ENCODE measurements around the gene TMEM138.

The TMEM138 gene

GRCh38 chr11:61361741-61362541 is at the start of gene TMEM138, which contains the start of gene CYB561A3:
TSS of gene TMEM138 (plus strand) at chr11:61362374. CDS start at chr11:61364391, 2,017 bp downstream.
TSS of gene CYB561A3 (minus strand) at chr11:61361882. CDS start at chr11:61356713, 5,169 bp downstream.
- peak; percentile 98 for DNase-seq

- no peak for DNase-seq
These were observed 46.9 kb upstream of the TMEM138 start for GRCh38 chr11:61315260-61315659.

GRCh38 chr11:61325649-61326414 is 36.3 kb upstream of the TMEM138 start:
- DNase-seq: no peak

- DNase-seq: no peak
These were observed 34.5 kb upstream of the TMEM138 start for GRCh38 chr11:61327669-61328071.

- DNase-seq: no peak
These were observed 33.8 kb upstream of the TMEM138 start for GRCh38 chr11:61328351-61328750.

- DNase-seq: no peak
These were observed 32.3 kb upstream of the TMEM138 start for GRCh38 chr11:61329871-61330270.

GRCh38 chr11:61331651-61332050 is 30.5 kb upstream of the TMEM138 start:
- DNase-seq: no peak

GRCh38 chr11:61332281-61332796 is 29.8 kb upstream of the TMEM138 start:
- DNase-seq: peak; percentile 31

GRCh38 chr11:61332797-61333549 is 29.2 kb upstream of the TMEM138 start, which contains the start of the genes DDB1 and TKFC:
TSS of gene DDB1 (minus strand) at chr11:61333105. CDS start at chr11:61332968, 137 bp downstream.
TSS of gene TKFC (plus strand) at chr11:61333228. CDS start at chr11:61334729, 1,501 bp downstream.
- peak; percentile 99 for DNase-seq

- no peak for DNase-seq
These were observed 28.4 kb upstream of the TMEM138 start for GRCh38 chr11:61333550-61334433.

- no peak for DNase-seq
These were observed 27.5 kb upstream of the TMEM138 start for GRCh38 chr11:61334434-61335354.

- no peak for DNase-seq
These were observed 26.8 kb upstream of the TMEM138 start for GRCh38 chr11:61335355-61335710.

GRCh38 chr11:61336171-61336935 is 25.8 kb upstream of the TMEM138 start:
- peak; percentile 90 for DNase-seq

GRCh38 chr11:61337706-61338470 is 24.3 kb upstream of the TMEM138 start:
- no peak for DNase-seq

- DNase-seq: no peak
These were observed 23.2 kb upstream of the TMEM138 start for GRCh38 chr11:61338783-61339489.

- DNase-seq: no peak
These were observed 22.7 kb upstream of the TMEM138 start for GRCh38 chr11:61339490-61339878.

GRCh38 chr11:61340979-61341378 is 21.2 kb upstream of the TMEM138 start:
- DNase-seq: no peak

- no peak for DNase-seq
These were observed 20.5 kb upstream of the TMEM138 start for GRCh38 chr11:61341706-61342105.
